Parathyroid adenoma (tissue), 2 donors: ENCODE data around the gene ENPP7.

Source experiments
- H2AFZ ChIP-seq: fragments of 300-600 bp; sonication (generic); one replicate; pipeline ENCODE4 v1.7.0; 2017; ENCODE audit warnings: antibody characterized with exemption, mild to moderate bottlenecking
- H3K27ac ChIP-seq: fragments of 300-600 bp; sonication (generic); one replicate; pipeline ENCODE4 v1.7.0; 2017
- H3K27me3 ChIP-seq: fragments of 300-600 bp; sonication (generic); one replicate; pipeline ENCODE4 v1.7.0; 2017; ENCODE audit warnings: low read length; ENCODE audit not compliant: control insufficient read depth, insufficient read depth
- H3K36me3 ChIP-seq: fragments of 300-600 bp; sonication (generic); one replicate; pipeline ENCODE4 v1.7.0; 2017; ENCODE audit warnings: low read length; ENCODE audit not compliant: control insufficient read depth, insufficient read depth
- H3K4me1 ChIP-seq: fragments of 300-600 bp; sonication (generic); one replicate; pipeline ENCODE4 v1.7.0; 2017; ENCODE audit warnings: control low read depth
- H3K4me2 ChIP-seq: fragments of 300-600 bp; sonication (generic); one replicate; pipeline ENCODE4 v1.7.0; 2017; ENCODE audit warnings: low read length
- H3K4me3 ChIP-seq: fragments of 300-600 bp; sonication (generic); one replicate; pipeline ENCODE4 v1.7.0; 2017; ENCODE audit warnings: low read depth, low read length
- H3K79me2 ChIP-seq: fragments of 300-600 bp; sonication (generic); one replicate; pipeline ENCODE4 v1.7.0; 2017; ENCODE audit warnings: control low read depth
- H3K9ac ChIP-seq: fragments of 300-600 bp; sonication (generic); one replicate; pipeline ENCODE4 v1.7.0; 2017; ENCODE audit warnings: mild to moderate bottlenecking
- H3K9me3 ChIP-seq: fragments of 300-600 bp; sonication (generic); one replicate; pipeline ENCODE4 v1.7.0; 2017; ENCODE audit warnings: low read length; ENCODE audit not compliant: control insufficient read depth
- CTCF ChIP-seq: fragments of 300-600 bp; sonication (generic); IDR thresholded peaks from one replicate; pipeline ENCODE4 v1.7.0; 2017; ENCODE audit warnings: antibody characterized with exemption, mild to moderate bottlenecking
- donor health status: primary hyperparathyroidism.

ENPP7 gene

GRCh38 chr17:79721993-79722671 lies 8.6 kb upstream of the ENPP7 start:
- no peaks in the 10 kb centered on the region for H3K4me1 ChIP-seq
- H3K4me3 ChIP-seq = no peak overlapping the region
- H3K27me3 ChIP-seq = no peaks in the 10 kb centered on the region
- no peak overlapping the region for H3K27ac ChIP-seq
- H3K9ac ChIP-seq = no peak overlapping the region
- H2AFZ ChIP-seq = no peak overlapping the region
- H3K4me2 ChIP-seq = no peak overlapping the region
- no peaks in the 10 kb centered on the region for H3K9me3 ChIP-seq
- H3K36me3 ChIP-seq = no peaks in the 10 kb centered on the region
- TF ChIP-seq CTCF = no peak
- no peaks in the 10 kb centered on the region for H3K79me2 ChIP-seq

GRCh38 chr17:79722787-79723186 lies 8.0 kb upstream of the ENPP7 start:
- TF ChIP-seq CTCF = no peak
- Histone ChIP-seq H3K4me2 (no peak overlapping the region), H2AFZ (no peak overlapping the region), H3K79me2 (no peaks in the 10 kb centered on the region), H3K27ac (no peak overlapping the region), H3K4me3 (no peak overlapping the region), H3K9ac (no peak overlapping the region), H3K4me1 (no peaks in the 10 kb centered on the region), H3K27me3 (no peaks in the 10 kb centered on the region), H3K36me3 (no peaks in the 10 kb centered on the region), H3K9me3 (no peaks in the 10 kb centered on the region)

- no peaks in the 10 kb centered on the region for H3K9me3 ChIP-seq
- no peak overlapping the region for H3K9ac ChIP-seq
- H2AFZ ChIP-seq = peak overlapping the region; percentile 98
- H3K4me1 ChIP-seq = peaks cover 9% of the 10 kb centered on the region
- H3K27me3 ChIP-seq = no peaks in the 10 kb centered on the region
- H3K36me3 ChIP-seq = no peaks in the 10 kb centered on the region
- TF ChIP-seq CTCF = no peak
- H3K27ac ChIP-seq = no peak overlapping the region
- peak overlapping the region; percentile 45 for H3K4me3 ChIP-seq
- H3K79me2 ChIP-seq = no peaks in the 10 kb centered on the region
- H3K4me2 ChIP-seq = peak overlapping the region; percentile 62
Observed at GRCh38 chr17:79728169-79728907, 2.4 kb upstream of the ENPP7 start.

- TF ChIP-seq CTCF = no peak
- Histone ChIP-seq H3K27ac (no peak overlapping the region), H3K79me2 (no peaks in the 10 kb centered on the region), H3K4me1 (peaks cover 9% of the 10 kb centered on the region), H3K9me3 (no peaks in the 10 kb centered on the region), H3K36me3 (no peaks in the 10 kb centered on the region), H2AFZ (peak overlapping the region; percentile 98), H3K9ac (no peak overlapping the region), H3K27me3 (no peaks in the 10 kb centered on the region), H3K4me3 (peak overlapping the region; percentile 45), H3K4me2 (no peak overlapping the region)
Observed at GRCh38 chr17:79728908-79729471, 1.8 kb upstream of the ENPP7 start.
